Tibial nerve (tissue), 4 donors: ENCODE measurements around the gene KLC3. TPM values are rescaled to one million over a fixed set of nuclear protein-coding genes. Genes with fewer than 3 reads are reported as not detected.

Source experiments
- DNase-seq, 2 donors: peaks; one replicate each; pipeline ENCODE4 v3.0.0-alpha.2; 2019; ENCODE audit warnings: low spot score in 2 of 2
- H3K27ac ChIP-seq, 4 donors: fragments of 200-600 bp; sonication (generic) in 3 of 4; one replicate each; pipeline ENCODE4 v1.5.1; 2017 to 2019; ENCODE audit warnings: mild to moderate bottlenecking in 1 of 4
- H3K27me3 ChIP-seq, 2 donors: fragments of 200-600 bp; sonication (generic) in 1 of 2; one replicate each; pipeline versions ENCODE4 v1.5.1 to v1.6.0; 2017 to 2019
- H3K36me3 ChIP-seq, 3 donors: fragments of 200-600 bp; sonication (generic); one replicate each; pipeline ENCODE4 v1.5.1; 2018 to 2019
- H3K4me1 ChIP-seq, 4 donors: fragments of 200-600 bp; sonication (generic) in 3 of 4; one replicate each; pipeline ENCODE4 v1.5.1; 2017 to 2019
- H3K4me3 ChIP-seq, 4 donors: fragments of 200-600 bp; sonication (generic) in 3 of 4; one replicate each; pipeline ENCODE4 v1.5.1; 2017 to 2019; ENCODE audit warnings: mild to moderate bottlenecking in 1 of 4, moderate library complexity in 1 of 4
- H3K9me3 ChIP-seq, 4 donors: fragments of 200-600 bp; sonication (generic) in 3 of 4; one replicate each; pipeline ENCODE4 v1.5.1; 2017 to 2019
- CTCF ChIP-seq, 5 experiments: fragments of 200-600 bp in 3 of 5; fragments of 450-650 bp in 2 of 5; sonication (generic) in 3 of 5; IDR thresholded peaks; one replicate each; pipeline ENCODE4 v1.5.1; 2016 to 2019; ENCODE audit warnings: antibody characterized with exemption in 5 of 5, mild to moderate bottlenecking in 3 of 5, moderate library complexity in 2 of 5
- EP300 ChIP-seq, 2 donors: sonication (generic); formaldehyde crosslinking; IDR thresholded peaks; one replicate each; pipeline ENCODE4 v1.6.1; 2017; ENCODE audit warnings: antibody characterized with exemption in 2 of 2, mild to moderate bottlenecking in 1 of 2
- POLR2A ChIP-seq, 2 donors: fragments of 450-650 bp; IDR thresholded peaks; one replicate each; pipeline ENCODE4 v1.6.1; 2017; ENCODE audit warnings: antibody characterized with exemption in 2 of 2, mild to moderate bottlenecking in 2 of 2, moderate library complexity in 2 of 2
- WGBS, 2 donors: methylation state at CpG; one replicate each; pipeline ENCODE4 v1.1.5; 2018; 5-methylcytosine and 5-hydroxymethylcytosine counted together
- total RNA-seq, 4 donors: library from RNA; depleted of rRNA; stranded (reverse); fragments of >200 nt; gene quantifications; one replicate each; pipeline ENCODE4 v1.1.0, GENCODE V29; 2016

KLC3 gene
- total RNA-seq, 4 donors from 2014 or later, result not detected

- DNase-seq, result no peak
- peaks cover 0 to 55% of the 10 kb centered on the region in 2 donors for H3K27me3 ChIP-seq
- no peak for TF ChIP-seq EP300 (IDR thresholded peaks at IDR 0.05)
- TF ChIP-seq POLR2A (IDR thresholded peaks at IDR 0.05), result no peak
- TF ChIP-seq CTCF (IDR thresholded peaks at IDR 0.05), result no peak
- WGBS, 2 donors, result 44 to 55% methylated on average over 21 of the region's 21 CpGs
- no peaks in the 10 kb centered on the region for H3K4me1 ChIP-seq
- no peaks in the 10 kb centered on the region for H3K36me3 ChIP-seq
- no peak overlapping the region for H3K4me3 ChIP-seq
- no peak overlapping the region for H3K27ac ChIP-seq
- no peaks in the 10 kb centered on the region for H3K9me3 ChIP-seq
Measured at GRCh38 chr19:45315304-45315703, 25.2 kb upstream of the KLC3 start.

- TF ChIP-seq EP300 (IDR thresholded peaks at IDR 0.05) (no peak), CTCF (IDR thresholded peaks at IDR 0.05) (no peak), POLR2A (IDR thresholded peaks at IDR 0.05) (no peak)
- peaks cover 0 to 76% of the 10 kb centered on the region in 2 donors for H3K27me3 ChIP-seq
- no peak overlapping the region for H3K27ac ChIP-seq
- DNase-seq, result no peak
- H3K4me1 ChIP-seq, result peaks cover 0 to 12% (median 0%) of the 10 kb centered on the region in 4 donors
- 88 to 89% methylated on average over 12 of the region's 12 CpGs for WGBS, 2 donors
- H3K9me3 ChIP-seq, result no peaks in the 10 kb centered on the region
- no peak overlapping the region for H3K4me3 ChIP-seq
- no peaks in the 10 kb centered on the region for H3K36me3 ChIP-seq
Measured at GRCh38 chr19:45320997-45321775, 19.4 kb upstream of the KLC3 start.

- Histone ChIP-seq H3K27me3 (peaks cover 0 to 70% of the 10 kb centered on the region in 2 donors), H3K9me3 (no peaks in the 10 kb centered on the region), H3K4me1 (peaks cover 0 to 16% (median 0%) of the 10 kb centered on the region in 4 donors), H3K27ac (no peak overlapping the region), H3K36me3 (no peaks in the 10 kb centered on the region), H3K4me3 (no peak overlapping the region)
- no peak for TF ChIP-seq CTCF (IDR thresholded peaks at IDR 0.05)
- no peak for TF ChIP-seq EP300 (IDR thresholded peaks at IDR 0.05)
- no peak for TF ChIP-seq POLR2A (IDR thresholded peaks at IDR 0.05)
- DNase-seq, result no peak
- 42 to 47% methylated on average over 2 to 7 of the region's 7 CpGs for WGBS, 2 donors
Measured at GRCh38 chr19:45321848-45322247, 18.7 kb upstream of the KLC3 start.

- Histone ChIP-seq H3K9me3 (no peaks in the 10 kb centered on the region), H3K27ac (no peak overlapping the region), H3K27me3 (peaks cover 0 to 65% of the 10 kb centered on the region in 2 donors), H3K36me3 (no peaks in the 10 kb centered on the region), H3K4me3 (no peak overlapping the region), H3K4me1 (peaks cover 0 to 16% (median 0%) of the 10 kb centered on the region in 4 donors)
- TF ChIP-seq CTCF (IDR thresholded peaks at IDR 0.05) (no peak), EP300 (IDR thresholded peaks at IDR 0.05) (no peak)
- 45% methylated on average over 11 of the region's 11 CpGs for WGBS, 2 donors
- no peak for DNase-seq
Measured at GRCh38 chr19:45322311-45322710, 18.2 kb upstream of the KLC3 start.

- Histone ChIP-seq H3K9me3 (no peaks in the 10 kb centered on the region), H3K4me3 (no peak within 1 kb of the TSS), H3K36me3 (no peaks in the 10 kb centered on the region), H3K27ac (no peak within 1 kb of the TSS), H3K27me3 (peaks cover 0 to 60% of the 10 kb centered on the region in 2 donors), H3K4me1 (peaks cover 0 to 16% (median 0%) of the 10 kb centered on the region in 4 donors)
- TF ChIP-seq CTCF (IDR thresholded peaks at IDR 0.05), result no peak
- no peak for TF ChIP-seq POLR2A (IDR thresholded peaks at IDR 0.05)
- TF ChIP-seq EP300 (IDR thresholded peaks at IDR 0.05), result no peak
- WGBS, 2 donors, result 33 to 40% methylated on average over 14 of the region's 15 CpGs
- no peak for DNase-seq
Measured at GRCh38 chr19:45322744-45323281, 17.7 kb upstream of the KLC3 start, which contains the start of gene CKM. TSS of gene CKM (minus strand) at chr19:45322875. CDS start at chr19:45319713, 3,162 bp downstream.
